Sigmoid colon (tissue), 7 donors: ENCODE measurements around the gene EMP3. TPM values are rescaled to one million over a fixed set of nuclear protein-coding genes. Genes with fewer than 3 reads are reported as not detected.

Experiments used
- DNase-seq: peaks from one replicate; pipeline ENCODE4 v3.0.0-alpha.2; 2019
- H3K27ac ChIP-seq, 4 donors: fragments of 200-600 bp; sonication (generic); one replicate each; pipeline ENCODE4 v1.5.1; 2016 to 2019; ENCODE audit warnings: mild to moderate bottlenecking in 1 of 4
- H3K27me3 ChIP-seq, 3 donors: fragments of 200-600 bp; sonication (generic); one replicate each; pipeline ENCODE4 v1.5.1; 2019; ENCODE audit warnings: mild to moderate bottlenecking in 1 of 3
- H3K36me3 ChIP-seq, 4 donors: fragments of 200-600 bp; sonication (generic); one replicate each; pipeline ENCODE4 v1.5.1; 2016 to 2019
- H3K4me1 ChIP-seq, 4 donors: fragments of 200-600 bp; sonication (generic); one replicate each; pipeline ENCODE4 v1.5.1; 2017 to 2019
- H3K4me3 ChIP-seq, 4 donors: fragments of 200-600 bp; sonication (generic); one replicate each; pipeline ENCODE4 v1.5.1; 2017 to 2019; ENCODE audit warnings: mild to moderate bottlenecking in 2 of 4, moderate library complexity in 1 of 4
- H3K9me3 ChIP-seq, 4 donors: fragments of 200-600 bp in 3 of 4; sonication (generic) in 3 of 4; one replicate each; pipeline versions ENCODE4 v1.5.1 to v1.6.1; 2013 to 2019
- EP300 ChIP-seq, 4 donors: sonication (generic); formaldehyde crosslinking; IDR thresholded peaks; one replicate each; pipeline ENCODE4 v1.6.1; 2017; ENCODE audit warnings: antibody characterized with exemption in 4 of 4
- POLR2A ChIP-seq, 2 donors: fragments of 450-650 bp; IDR thresholded peaks; one replicate each; pipeline ENCODE4 v1.6.1; 2016; ENCODE audit warnings: antibody characterized with exemption in 2 of 2, mild to moderate bottlenecking in 2 of 2, moderate library complexity in 2 of 2
- POLR2AphosphoS5 ChIP-seq, 4 donors: sonication (generic); formaldehyde crosslinking; IDR thresholded peaks; one replicate each; pipeline ENCODE4 v1.6.1; 2017; ENCODE audit warnings: antibody characterized with exemption in 4 of 4
- WGBS, 2 donors: extraction: QIAGEN DNeasy Blood & Tissue Kit; methylation state at CpG; one replicate each; pipeline ENCODE4 v1.1.7; 2013; 5-methylcytosine and 5-hydroxymethylcytosine counted together
- intact Hi-C: fragments of 100-400 bp; cut with DNase I; formaldehyde crosslinking; loops from one replicate; pipeline ENCODE4 v1.15.1; 2023
- polyA plus RNA-seq, 3 donors: library from polyadenylated mRNA; stranded (reverse); fragments of 200-250 nt; gene quantifications; one replicate each; pipeline ENCODE4 v1.2.3, GENCODE V29; 2013
- total RNA-seq, 4 donors: library from RNA; depleted of rRNA; stranded (reverse); fragments of >200 nt; gene quantifications; one replicate each; pipeline ENCODE4 v1.1.0, GENCODE V29; 2016
- TF ChIP-seq, protein P1 (sequence below), 4 experiments: fragments of 450-650 bp in 3 of 4; fragments of 200-600 bp in 1 of 4; IDR thresholded peaks; one replicate each; pipeline ENCODE4 v1.5.1; 2016 to 2019; ENCODE audit warnings: antibody characterized with exemption in 4 of 4, mild to moderate bottlenecking in 3 of 4, moderate library complexity in 2 of 4
- donor health status: healthy with polysubstance abuse.
- donor health status: Bipolar disorder and iron deficiency.
- donor health status: healthy.

EMP3 gene
- total and polyA plus RNA-seq, 7 donors, result 21.7 to 77.1 (median 60.4) TPM

GRCh38 chr19:48292798-48293197 lies 32.6 kb upstream of the EMP3 start:
- Histone ChIP-seq H3K4me1 (peaks cover 0 to 16% (median 11%) of the 10 kb centered on the region in 4 donors), H3K36me3 (no peaks in the 10 kb centered on the region), H3K27ac (no peak overlapping the region), H3K27me3 (peaks cover 0 to 15% (median 7%) of the 10 kb centered on the region in 3 donors), H3K4me3 (no peak overlapping the region), H3K9me3 (no peaks in the 10 kb centered on the region)
- intact Hi-C loops, result no loop called here
- no peak for TF ChIP-seq POLR2A (IDR thresholded peaks at IDR 0.05)
- TF ChIP-seq, protein P1, sequence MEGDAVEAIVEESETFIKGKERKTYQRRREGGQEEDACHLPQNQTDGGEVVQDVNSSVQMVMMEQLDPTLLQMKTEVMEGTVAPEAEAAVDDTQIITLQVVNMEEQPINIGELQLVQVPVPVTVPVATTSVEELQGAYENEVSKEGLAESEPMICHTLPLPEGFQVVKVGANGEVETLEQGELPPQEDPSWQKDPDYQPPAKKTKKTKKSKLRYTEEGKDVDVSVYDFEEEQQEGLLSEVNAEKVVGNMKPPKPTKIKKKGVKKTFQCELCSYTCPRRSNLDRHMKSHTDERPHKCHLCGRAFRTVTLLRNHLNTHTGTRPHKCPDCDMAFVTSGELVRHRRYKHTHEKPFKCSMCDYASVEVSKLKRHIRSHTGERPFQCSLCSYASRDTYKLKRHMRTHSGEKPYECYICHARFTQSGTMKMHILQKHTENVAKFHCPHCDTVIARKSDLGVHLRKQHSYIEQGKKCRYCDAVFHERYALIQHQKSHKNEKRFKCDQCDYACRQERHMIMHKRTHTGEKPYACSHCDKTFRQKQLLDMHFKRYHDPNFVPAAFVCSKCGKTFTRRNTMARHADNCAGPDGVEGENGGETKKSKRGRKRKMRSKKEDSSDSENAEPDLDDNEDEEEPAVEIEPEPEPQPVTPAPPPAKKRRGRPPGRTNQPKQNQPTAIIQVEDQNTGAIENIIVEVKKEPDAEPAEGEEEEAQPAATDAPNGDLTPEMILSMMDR (IDR thresholded peaks at IDR 0.05), result no peak
- TF ChIP-seq EP300 (IDR thresholded peaks at IDR 0.05), result no peak
- no peak for TF ChIP-seq POLR2AphosphoS5 (IDR thresholded peaks at IDR 0.05)
- DNase-seq, result no peak
- WGBS, 2 donors, result 85 to 90% methylated on average over 4 of the region's 4 CpGs

DNA sequence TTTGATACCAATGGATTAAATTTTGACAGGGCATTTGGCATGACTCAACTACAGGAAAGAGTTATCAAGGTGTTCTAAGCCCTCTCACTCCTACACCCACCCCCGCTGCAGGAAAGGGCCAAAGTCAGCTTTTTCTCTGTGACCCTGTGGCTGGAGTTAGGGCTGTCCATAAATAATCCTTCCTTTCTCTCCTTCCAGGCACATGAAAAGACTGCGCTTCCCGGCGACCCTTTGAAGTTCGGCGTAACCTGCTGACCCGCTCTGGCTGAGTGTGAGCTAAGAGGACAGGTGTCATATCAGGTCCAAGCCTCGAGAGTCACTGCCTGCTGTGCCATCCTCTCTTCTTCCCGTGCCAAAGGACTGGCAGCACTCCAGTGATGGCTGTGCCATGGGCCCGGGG lies 29.9 kb upstream of the EMP3 start:
- intact Hi-C loops, result no loop called here
- Histone ChIP-seq H3K9me3 (no peaks in the 10 kb centered on the region), H3K36me3 (no peaks in the 10 kb centered on the region), H3K27ac (no peak overlapping the region), H3K27me3 (peaks cover 0 to 10% (median 5%) of the 10 kb centered on the region in 3 donors), H3K4me1 (peaks cover 0 to 13% (median 9%) of the 10 kb centered on the region in 4 donors), H3K4me3 (no peak overlapping the region)
- TF ChIP-seq POLR2AphosphoS5 (IDR thresholded peaks at IDR 0.05) (no peak), POLR2A (IDR thresholded peaks at IDR 0.05) (no peak)
- no peak for DNase-seq
- 52 to 71% methylated on average over 10 of the region's 10 CpGs for WGBS, 2 donors

GRCh38 chr19:48296963-48297734 lies 28.2 kb upstream of the EMP3 start:
- intact Hi-C loops, result no loop called here
- no peaks in the 10 kb centered on the region for H3K36me3 ChIP-seq
- no peak for TF ChIP-seq POLR2A (IDR thresholded peaks at IDR 0.05)
- TF ChIP-seq, protein P1 (IDR thresholded peaks at IDR 0.05), result no peak
- no peak for TF ChIP-seq POLR2AphosphoS5 (IDR thresholded peaks at IDR 0.05)
- no peak for TF ChIP-seq EP300 (IDR thresholded peaks at IDR 0.05)
- H3K4me3 ChIP-seq, result no peak overlapping the region
- no peaks in the 10 kb centered on the region for H3K9me3 ChIP-seq
- 86 to 92% methylated on average over 42 of the region's 42 CpGs for WGBS, 2 donors
- H3K27me3 ChIP-seq, result peaks cover 0 to 3% (median 0%) of the 10 kb centered on the region in 3 donors
- no peaks in the 10 kb centered on the region for H3K4me1 ChIP-seq
- no peak overlapping the region for H3K27ac ChIP-seq
- no peak for DNase-seq

DNA sequence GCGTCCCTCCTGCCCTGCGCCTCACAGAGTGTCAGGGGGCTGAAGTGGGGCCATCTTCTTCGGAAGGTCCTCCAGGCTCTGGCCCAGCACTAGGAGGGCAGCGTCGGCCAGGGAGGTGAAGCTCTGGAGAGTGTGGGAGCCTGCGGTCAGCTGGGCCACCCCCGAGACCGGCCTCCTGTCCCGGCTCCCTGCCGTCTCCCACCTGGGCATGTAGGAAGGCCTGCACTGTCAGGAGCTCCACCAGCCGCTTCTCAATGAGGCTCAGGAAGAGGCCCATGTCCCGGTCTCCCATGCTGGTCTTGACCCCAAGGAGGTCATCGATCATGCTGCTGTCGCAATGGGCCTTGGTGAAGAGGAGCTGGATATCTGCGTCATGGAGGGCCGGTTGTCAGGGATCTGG lies 27.4 kb upstream of the EMP3 start:
- 94% methylated on average over 16 of the region's 16 CpGs for WGBS, 2 donors
- intact Hi-C loops, result no loop called here
- no peak for DNase-seq

More for the DNA sequence above, 27.4 kb upstream of the EMP3 start:
- Histone ChIP-seq H3K9me3 (no peaks in the 10 kb centered on the region), H3K4me3 (no peak overlapping the region), H3K36me3 (no peaks in the 10 kb centered on the region), H3K27ac (no peak overlapping the region), H3K27me3 (peaks cover 0 to 3% (median 0%) of the 10 kb centered on the region in 3 donors), H3K4me1 (no peaks in the 10 kb centered on the region)
- TF ChIP-seq EP300 (IDR thresholded peaks at IDR 0.05) (no peak), POLR2A (IDR thresholded peaks at IDR 0.05) (no peak), POLR2AphosphoS5 (IDR thresholded peaks at IDR 0.05) (no peak)
- TF ChIP-seq, protein P1 (IDR thresholded peaks at IDR 0.05), result no peak
